Measurements from ENCODE around the gene PVALEF. TPM values are rescaled to one million over a fixed set of nuclear protein-coding genes. Genes with fewer than 3 reads are reported as not detected.
A peak's percentile ranks its signal among the peaks of the same experiment; 100 is the strongest.

Gene PVALEF
- total RNA-seq, 1 donor from 2014 or later, result not detected

- H3K27ac Mint-ChIP-seq, result no peak overlapping the region
- DNase-seq (ENCODE audit: low spot score, unreplicated experiment), result no peak
Observed at GRCh38 chr17:81118308-81119221, 46.7 kb upstream of the PVALEF start.

GRCh38 chr17:81119223-81120148 is 45.8 kb upstream of the PVALEF start:
- Mint-ChIP-seq H3K4me1 (ENCODE audit: low read depth) (peaks cover 1% of the 10 kb centered on the region), H3K4me3 (ENCODE audit: low read depth) (peak overlapping the region; percentile 45), H3K27ac (peak overlapping the region; percentile 52), H3K36me3 (ENCODE audit: insufficient read depth) (peaks cover 1% of the 10 kb centered on the region), H3K27me3 (peaks cover 2% of the 10 kb centered on the region), H3K9me3 (ENCODE audit: low read depth) (no peaks in the 10 kb centered on the region)
- DNase-seq (ENCODE audit: low spot score, unreplicated experiment), result peak; percentile 70
- TF ChIP-seq CTCF (IDR thresholded peaks at IDR 0.05; ENCODE audit: unreplicated experiment), result no peak

More at GRCh38 chr17:81118308-81119221, 46.7 kb upstream of the PVALEF start:
- Mint-ChIP-seq H3K4me1 (ENCODE audit: low read depth) (peaks cover 1% of the 10 kb centered on the region), H3K9me3 (ENCODE audit: low read depth) (no peaks in the 10 kb centered on the region), H3K36me3 (ENCODE audit: insufficient read depth) (peaks cover 1% of the 10 kb centered on the region), H3K27me3 (peaks cover 2% of the 10 kb centered on the region), H3K4me3 (ENCODE audit: low read depth) (peak overlapping the region; percentile 38)
- TF ChIP-seq CTCF (IDR thresholded peaks at IDR 0.05; ENCODE audit: unreplicated experiment), result no peak

GRCh38 chr17:81120149-81120484 is 45.2 kb upstream of the PVALEF start:
- H3K36me3 Mint-ChIP-seq (ENCODE audit: insufficient read depth), result peaks cover 1% of the 10 kb centered on the region
- H3K27me3 Mint-ChIP-seq, result peaks cover 2% of the 10 kb centered on the region
- no peak overlapping the region for H3K27ac Mint-ChIP-seq
- no peak for DNase-seq (ENCODE audit: low spot score, unreplicated experiment)
- no peak for TF ChIP-seq CTCF (IDR thresholded peaks at IDR 0.05; ENCODE audit: unreplicated experiment)
- no peaks in the 10 kb centered on the region for H3K9me3 Mint-ChIP-seq (ENCODE audit: low read depth)
- H3K4me3 Mint-ChIP-seq (ENCODE audit: low read depth), result no peak overlapping the region
- H3K4me1 Mint-ChIP-seq (ENCODE audit: low read depth), result peaks cover 1% of the 10 kb centered on the region

- Mint-ChIP-seq H3K27ac (no peak overlapping the region), H3K4me1 (ENCODE audit: low read depth) (peaks cover 1% of the 10 kb centered on the region), H3K9me3 (ENCODE audit: low read depth) (no peaks in the 10 kb centered on the region), H3K36me3 (ENCODE audit: insufficient read depth) (peaks cover 1% of the 10 kb centered on the region), H3K27me3 (peaks cover 2% of the 10 kb centered on the region), H3K4me3 (ENCODE audit: low read depth) (no peak overlapping the region)
- DNase-seq (ENCODE audit: low spot score, unreplicated experiment), result no peak
- no peak for TF ChIP-seq CTCF (IDR thresholded peaks at IDR 0.05; ENCODE audit: unreplicated experiment)
Observed at GRCh38 chr17:81120695-81121621, 44.3 kb upstream of the PVALEF start.
